ENCODE results near the gene CRISP2. TPM values are rescaled to one million over a fixed set of nuclear protein-coding genes. Genes with fewer than 3 reads are reported as not detected.
"Not testable (repeated sequence)": the region's sequence is repeated elsewhere in the genome, so short reads cannot be mapped to it uniquely, and the experiment has no call there.

Gene CRISP2
- total RNA-seq, 4 donors from 2014 or later = not detected

- no peaks in the 10 kb centered on the region for H3K9me3 ChIP-seq
- H3K4me3 ChIP-seq = no peak overlapping the region
- TF ChIP-seq CTCF (IDR thresholded peaks at IDR 0.05) (no peak), POLR2A (IDR thresholded peaks at IDR 0.05) (no peak), POLR2AphosphoS5 (IDR thresholded peaks at IDR 0.05) (no peak), EP300 (IDR thresholded peaks at IDR 0.05) (no peak)
- ATAC-seq = no peak
- no peaks in the 10 kb centered on the region for H3K4me1 ChIP-seq
- H3K27ac ChIP-seq = no peak overlapping the region
- no peaks in the 10 kb centered on the region for H3K27me3 ChIP-seq
- no peaks in the 10 kb centered on the region for H3K36me3 ChIP-seq
These were observed 45.2 kb downstream of the CRISP2 start for GRCh38 chr6:49668083-49668511.

GRCh38 chr6:49666930-49667757 is 46.2 kb downstream of the CRISP2 start:
- 61 to 69% methylated on average over 5 of the region's 5 CpGs for WGBS, 2 donors (ENCODE audit: low coverage in 1 of 2)
- TF ChIP-seq CTCF (IDR thresholded peaks at IDR 0.05) (no peak), POLR2A (IDR thresholded peaks at IDR 0.05) (no peak), EP300 (IDR thresholded peaks at IDR 0.05) (no peak), POLR2AphosphoS5 (IDR thresholded peaks at IDR 0.05) (no peak)
- Histone ChIP-seq H3K27ac (no peak overlapping the region), H3K4me3 (no peak overlapping the region), H3K27me3 (no peaks in the 10 kb centered on the region), H3K9me3 (no peaks in the 10 kb centered on the region), H3K4me1 (no peaks in the 10 kb centered on the region), H3K36me3 (no peaks in the 10 kb centered on the region)
- no peak for ATAC-seq

GRCh38 chr6:49666480-49666879 is 46.9 kb downstream of the CRISP2 start:
- TF ChIP-seq CTCF (IDR thresholded peaks at IDR 0.05) (no peak), EP300 (IDR thresholded peaks at IDR 0.05) (no peak), POLR2A (IDR thresholded peaks at IDR 0.05) (no peak), POLR2AphosphoS5 (IDR thresholded peaks at IDR 0.05) (no peak)
- Histone ChIP-seq H3K27ac (no peak overlapping the region), H3K4me3 (no peak overlapping the region), H3K4me1 (no peaks in the 10 kb centered on the region), H3K27me3 (no peaks in the 10 kb centered on the region), H3K36me3 (no peaks in the 10 kb centered on the region), H3K9me3 (no peaks in the 10 kb centered on the region)
- ATAC-seq = no peak
- 43 to 53% methylated on average over 1 of the region's 1 CpG for WGBS, 2 donors (ENCODE audit: low coverage in 1 of 2)

GRCh38 chr6:49664817-49665216 is 48.5 kb downstream of the CRISP2 start:
- TF ChIP-seq CTCF (IDR thresholded peaks at IDR 0.05) = no peak
- TF ChIP-seq POLR2A (IDR thresholded peaks at IDR 0.05) = no peak
- no peak for TF ChIP-seq EP300 (IDR thresholded peaks at IDR 0.05)
- TF ChIP-seq POLR2AphosphoS5 (IDR thresholded peaks at IDR 0.05) = no peak
- no peaks in the 10 kb centered on the region for H3K4me1 ChIP-seq
- no peak overlapping the region for H3K27ac ChIP-seq
- ATAC-seq = no peak
- WGBS, 2 donors (ENCODE audit: low coverage in 1 of 2) = 62 to 73% methylated on average over 3 of the region's 3 CpGs
- H3K27me3 ChIP-seq = no peaks in the 10 kb centered on the region
- no peak overlapping the region for H3K4me3 ChIP-seq
- H3K36me3 ChIP-seq = no peaks in the 10 kb centered on the region
- no peaks in the 10 kb centered on the region for H3K9me3 ChIP-seq

- H3K27me3 ChIP-seq, H3K4me1 ChIP-seq, H3K9me3 ChIP-seq, H3K4me3 ChIP-seq, ATAC-seq, H3K27ac ChIP-seq, H3K36me3 ChIP-seq: not testable (repeated sequence)
- 100% methylated on average over 1 of the region's 1 CpG; no CpG with 5 or more reads in 1 of the 2 donors for WGBS, 2 donors (ENCODE audit: low coverage in 1 of 2)
These were observed 49.3 kb downstream of the CRISP2 start for GRCh38 chr6:49664054-49664453.

All from gastroesophageal sphincter (tissue), 4 donors.